ELF-1 (cell line): ENCODE data around the gene ICA1.

Experiments
- DNase-seq: peaks from one replicate; pipeline ENCODE4 v3.0.0-alpha.2; 2016; ENCODE audit warnings: low read depth, low spot score

ICA1 gene

DNA sequence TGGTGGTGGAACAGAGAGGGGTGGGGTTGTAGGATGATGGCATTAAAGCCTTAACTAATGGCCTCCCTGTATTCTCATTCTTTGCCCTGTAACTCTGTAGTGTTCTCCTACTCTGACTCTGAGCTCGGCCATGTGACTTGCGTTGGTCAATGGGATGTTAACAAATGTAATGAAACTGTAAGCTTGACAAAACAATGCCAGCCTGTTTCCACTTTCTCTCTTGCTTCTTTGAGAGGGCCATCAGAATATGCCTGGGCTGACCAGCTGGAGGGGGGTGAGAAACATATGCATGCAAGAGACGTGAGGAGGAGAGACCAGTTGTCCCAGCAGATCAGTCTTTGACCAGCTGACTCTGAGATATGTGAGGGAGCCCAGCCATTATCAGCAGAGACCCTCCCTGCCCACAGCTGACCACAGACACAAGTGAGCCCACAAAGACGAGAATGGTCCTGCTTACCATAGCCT is 100.6 kb downstream of the ICA1 start:
- DNase-seq, result no peak

DNA sequence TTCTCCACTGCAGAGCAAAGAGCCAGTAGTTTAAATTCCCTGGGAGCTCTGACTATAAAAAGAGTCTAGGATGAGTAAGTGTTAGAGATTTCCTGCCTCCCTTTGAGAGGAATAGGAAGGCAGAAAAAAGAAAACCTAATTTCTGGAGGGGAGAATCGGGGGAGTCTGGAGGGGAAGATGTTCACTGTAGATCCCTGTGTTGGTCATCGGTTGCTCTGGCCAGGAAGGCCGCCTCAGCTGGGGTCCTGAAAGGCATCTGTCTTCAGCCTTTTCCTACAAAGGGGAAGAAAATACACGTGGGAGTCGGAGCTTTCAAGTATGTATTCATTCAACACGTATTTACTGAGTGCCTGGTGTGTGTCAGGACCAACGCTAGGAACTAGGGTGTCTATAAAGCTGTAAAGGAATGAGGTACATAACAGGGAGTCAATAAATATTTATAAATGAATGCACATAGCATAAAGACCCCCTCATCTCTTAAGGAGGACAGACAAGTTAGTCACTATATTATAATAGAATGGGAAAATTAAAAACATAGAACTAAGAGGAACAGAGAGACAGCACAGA is 101.1 kb downstream of the ICA1 start:
- DNase-seq, result no peak

DNA sequence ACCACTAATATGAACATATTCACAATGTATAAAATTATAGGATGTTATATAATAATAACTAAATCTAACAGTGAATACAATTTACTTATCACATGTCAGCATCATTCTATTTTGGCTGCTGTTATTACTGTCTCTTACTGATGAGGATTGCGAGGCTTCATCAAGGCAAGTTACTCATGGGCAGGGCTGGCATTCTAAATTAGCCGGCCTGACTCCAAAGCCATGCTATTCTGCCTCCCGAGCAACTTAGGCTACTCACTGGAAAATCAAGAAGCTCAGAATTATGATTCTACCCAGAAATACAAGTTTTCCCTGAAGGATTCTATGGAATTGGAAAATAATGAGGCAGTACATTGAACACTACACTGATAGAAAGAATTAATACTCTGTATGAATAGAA is 101.7 kb downstream of the ICA1 start:
- no peak for DNase-seq

DNA sequence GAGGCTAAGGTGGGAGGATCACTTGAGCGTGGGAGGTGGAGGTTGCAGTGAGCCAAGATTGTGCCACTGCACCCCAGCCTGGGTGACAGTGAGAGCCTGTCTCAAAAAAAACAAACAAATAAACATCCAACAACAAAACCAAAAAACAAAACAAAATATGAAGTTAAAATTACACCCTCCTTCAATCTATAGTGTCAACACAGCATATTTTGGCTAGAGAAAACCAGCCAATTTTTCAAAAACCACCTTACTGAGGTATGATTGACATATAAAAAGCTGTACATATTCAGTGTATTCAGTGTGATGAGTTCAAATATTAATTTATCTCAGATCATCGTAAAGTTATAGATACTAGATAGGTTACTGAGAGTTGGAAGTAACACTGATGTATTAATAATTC is 102.4 kb downstream of the ICA1 start:
- DNase-seq, result no peak

DNA sequence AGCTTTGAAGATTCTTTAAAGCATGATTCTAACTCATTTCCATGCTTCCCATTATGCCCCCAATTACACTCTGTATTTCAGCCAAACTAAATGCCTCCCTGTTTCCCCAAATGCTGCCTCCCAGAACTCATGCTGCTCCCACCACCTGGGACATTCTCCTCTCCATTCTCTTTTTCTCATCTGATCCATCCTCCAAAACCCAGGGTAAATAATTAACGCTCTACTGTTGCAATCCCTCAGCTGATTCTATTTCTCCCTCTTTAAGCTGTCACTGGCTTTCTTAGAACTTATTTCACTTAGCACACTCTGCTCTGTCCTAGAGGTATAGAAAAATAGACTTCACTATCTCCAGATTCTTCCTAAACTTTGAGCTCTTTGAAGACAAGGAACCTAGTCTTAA is 104.7 kb downstream of the ICA1 start:
- no peak for DNase-seq

DNA sequence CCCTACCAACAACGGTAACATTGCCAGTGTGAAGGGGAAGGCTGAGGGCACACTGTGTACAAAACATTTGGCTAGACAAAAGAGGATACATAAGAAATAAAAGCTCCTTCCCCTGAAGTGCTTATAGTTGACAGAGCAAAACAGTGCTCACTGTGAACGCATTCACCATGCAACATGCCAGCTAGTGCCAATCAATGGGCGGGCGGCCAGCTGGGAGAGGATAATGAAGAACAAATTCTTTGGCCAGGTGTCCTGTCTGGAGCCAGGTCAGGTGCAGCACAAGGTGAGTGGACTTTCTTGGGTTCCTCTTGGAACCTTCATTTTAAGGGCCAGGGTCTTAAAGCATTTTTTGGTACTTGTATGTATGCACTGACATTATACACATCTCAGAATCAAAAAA is 106.1 kb downstream of the ICA1 start:
- no peak for DNase-seq

DNA sequence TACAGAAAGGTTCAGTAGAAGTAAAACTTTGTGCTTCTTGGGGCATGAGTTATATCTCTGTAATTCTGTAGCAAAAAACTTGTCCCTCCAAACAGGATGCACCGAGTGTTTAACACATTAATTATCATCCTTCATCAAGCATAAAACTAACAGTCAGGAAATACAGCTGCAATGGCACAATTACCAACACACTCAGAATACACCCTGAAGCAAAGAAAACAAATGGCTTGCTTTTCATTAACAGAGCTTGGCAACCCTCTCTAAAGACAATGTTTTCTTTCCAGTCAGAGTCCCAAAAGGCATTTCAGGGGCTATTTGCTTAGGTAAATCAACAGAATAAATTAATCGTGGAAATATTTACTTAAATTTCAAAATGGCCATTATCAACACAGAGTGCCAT is 107.7 kb downstream of the ICA1 start:
- DNase-seq, result no peak

DNA sequence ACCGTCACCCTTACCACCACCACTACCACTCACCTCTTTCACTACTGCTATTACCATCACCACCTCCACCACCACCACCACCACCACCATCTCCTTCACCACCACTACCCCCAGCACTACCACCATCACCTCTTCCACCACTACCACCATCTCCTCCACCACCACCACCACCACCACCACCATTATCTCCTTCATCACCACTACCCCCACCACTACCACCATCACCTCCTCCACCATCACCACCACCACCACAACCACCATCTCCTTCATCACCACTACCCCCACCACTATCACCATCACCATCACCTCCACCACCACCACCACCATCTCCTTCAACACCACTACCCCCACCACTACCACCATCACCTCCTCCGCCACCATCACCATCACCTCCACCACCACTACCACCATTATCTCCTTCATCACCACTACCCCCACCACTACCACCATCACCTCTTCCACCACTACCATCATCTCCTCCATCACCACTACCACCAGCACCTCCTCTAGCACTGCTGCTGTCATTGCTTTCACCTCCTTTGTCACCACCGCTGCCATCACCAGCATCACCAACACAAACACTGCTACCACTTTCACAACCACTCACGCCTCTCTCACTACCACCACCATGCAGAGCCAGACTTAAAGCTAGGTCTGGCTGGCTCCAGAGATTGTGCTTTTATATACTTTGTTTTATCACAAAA is 109.3 kb downstream of the ICA1 start:
- no peak for DNase-seq

DNA sequence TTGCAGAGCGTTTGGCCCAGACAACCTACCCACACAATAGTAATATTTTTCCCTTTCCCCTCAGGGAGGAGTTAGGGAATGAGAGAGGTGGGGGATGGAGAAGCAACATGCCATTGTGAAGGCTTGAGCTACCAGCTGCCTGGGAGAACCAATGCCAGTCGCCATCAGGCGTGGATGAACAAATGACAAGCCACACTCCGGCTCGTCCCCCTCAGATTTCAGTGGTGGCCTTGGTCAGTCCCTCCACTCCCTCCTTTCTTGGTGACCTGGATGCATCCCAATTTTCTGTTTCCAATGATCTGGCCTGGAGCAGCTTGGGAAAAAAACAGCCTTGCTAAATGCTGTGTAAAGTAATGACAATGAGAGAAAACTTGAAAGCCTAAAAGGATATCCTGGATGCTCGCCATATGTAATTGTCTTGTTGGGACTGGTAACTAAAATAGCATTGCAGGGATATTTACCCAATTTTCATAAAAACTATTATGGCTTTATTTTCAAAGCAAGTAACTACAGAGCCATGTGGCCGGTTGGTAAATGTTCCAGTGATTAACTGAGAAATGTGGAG is 110.7 kb downstream of the ICA1 start:
- DNase-seq, result no peak

DNA sequence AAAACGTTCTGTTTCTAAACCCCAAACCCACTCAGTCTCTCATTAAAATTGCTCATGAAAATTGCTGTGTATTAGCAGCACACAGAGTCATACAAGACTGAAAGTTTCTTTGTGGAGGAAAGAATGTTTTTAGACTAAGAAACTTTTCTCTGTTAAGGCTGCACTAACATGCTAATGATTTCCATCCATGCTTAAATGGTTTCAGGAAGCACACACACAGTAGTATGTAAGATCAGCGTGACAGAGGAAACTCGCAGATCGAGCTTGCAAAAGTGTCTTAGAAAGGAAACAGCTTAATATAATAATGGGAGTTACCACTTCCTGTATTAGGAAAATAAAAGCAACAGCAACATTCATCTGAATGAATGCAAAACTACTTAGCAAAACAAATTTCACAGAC is 112.7 kb downstream of the ICA1 start:
- DNase-seq, result no peak

DNA sequence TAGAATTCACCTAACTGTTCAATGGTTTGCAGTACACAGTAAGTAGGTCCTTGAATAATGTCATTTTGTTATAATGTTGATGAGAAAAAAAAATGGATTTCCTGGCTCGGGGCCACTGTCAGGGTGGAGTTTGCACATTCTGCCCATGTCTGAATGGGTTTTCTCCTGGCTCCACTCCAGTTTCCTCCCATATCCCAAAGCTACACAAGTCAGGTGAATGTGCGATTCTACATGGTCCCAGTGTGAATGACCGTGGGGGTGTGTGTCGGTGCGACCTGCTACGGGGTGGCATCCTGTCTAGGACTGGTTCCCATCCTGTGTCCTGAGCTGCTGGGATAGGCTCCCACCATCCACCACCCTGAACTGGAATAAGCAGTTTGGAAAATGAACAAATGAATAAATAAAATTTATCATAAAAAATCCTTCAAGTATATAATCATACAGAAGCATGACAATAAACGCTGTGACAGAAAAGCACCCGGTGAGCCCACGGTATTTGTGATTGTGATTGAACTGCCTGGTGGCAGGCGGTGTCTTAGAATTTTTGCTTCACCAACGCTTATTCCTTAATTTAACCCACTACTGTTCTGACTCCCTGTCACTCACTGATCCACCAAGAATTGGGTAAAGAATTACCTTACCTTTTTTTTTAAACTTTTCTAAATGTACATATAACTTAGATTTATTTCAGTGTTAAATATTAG is 114.1 kb downstream of the ICA1 start:
- DNase-seq, result no peak

DNA sequence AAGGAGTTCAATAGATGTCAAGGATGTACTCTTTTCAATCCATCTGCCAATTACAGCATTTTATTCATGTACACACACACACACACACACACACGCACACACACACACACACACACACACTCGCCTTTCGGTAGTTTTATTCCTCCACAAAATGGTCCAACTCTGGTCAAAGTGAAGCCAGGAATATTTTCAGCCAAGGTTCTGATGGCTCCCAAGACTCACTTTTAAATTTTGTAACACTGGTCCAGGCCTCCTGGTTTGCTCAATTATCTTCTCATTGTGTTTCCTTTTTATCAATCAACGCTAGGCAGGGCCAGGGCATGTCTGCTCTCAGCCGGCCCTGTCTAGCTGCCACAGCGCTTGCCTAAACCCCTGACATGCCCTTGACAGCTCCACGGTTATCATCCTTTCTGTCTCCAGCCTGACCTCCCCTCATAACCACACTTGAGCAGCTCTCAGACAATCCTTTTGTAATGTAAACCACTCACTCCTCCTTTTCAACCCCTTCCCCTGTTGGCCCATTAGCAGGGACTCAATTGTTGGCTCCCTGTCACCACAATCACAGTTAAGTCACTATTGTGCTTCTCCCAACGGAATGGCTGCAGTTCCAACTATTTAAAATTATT is 115.1 kb downstream of the ICA1 start:
- peak; percentile 55 for DNase-seq

DNA sequence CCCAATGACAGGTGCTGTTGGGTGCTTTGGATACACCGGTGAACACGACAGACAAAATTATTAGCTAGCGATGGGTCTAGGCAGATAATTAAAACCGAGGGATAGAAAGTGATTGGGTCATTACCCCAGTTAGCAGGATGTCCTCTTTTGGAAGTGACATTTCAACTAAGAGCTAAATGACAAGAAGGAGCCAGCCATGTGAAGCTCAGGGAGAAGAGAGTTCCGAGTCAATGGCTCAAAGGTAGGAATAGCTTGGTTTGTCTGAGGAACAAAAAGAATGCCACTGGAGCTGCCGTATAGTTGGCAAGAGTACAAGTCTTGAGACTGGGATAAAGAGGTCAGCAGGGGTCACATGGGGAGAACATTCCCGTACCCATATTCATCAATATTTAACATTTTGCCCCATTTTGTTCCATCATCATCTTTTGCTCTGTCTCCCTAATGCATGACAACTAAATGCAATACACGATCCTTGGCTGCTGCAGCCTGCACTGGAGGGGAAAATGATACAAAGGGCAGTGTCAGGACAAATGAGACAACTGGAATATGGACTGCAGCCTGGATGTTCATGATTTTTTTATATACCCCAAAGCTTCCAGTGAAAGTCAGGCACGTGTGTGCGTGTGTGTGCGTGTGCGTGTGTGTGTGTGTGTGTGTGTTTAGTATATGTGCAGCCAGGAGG is 115.7 kb downstream of the ICA1 start:
- DNase-seq, result no peak

DNA sequence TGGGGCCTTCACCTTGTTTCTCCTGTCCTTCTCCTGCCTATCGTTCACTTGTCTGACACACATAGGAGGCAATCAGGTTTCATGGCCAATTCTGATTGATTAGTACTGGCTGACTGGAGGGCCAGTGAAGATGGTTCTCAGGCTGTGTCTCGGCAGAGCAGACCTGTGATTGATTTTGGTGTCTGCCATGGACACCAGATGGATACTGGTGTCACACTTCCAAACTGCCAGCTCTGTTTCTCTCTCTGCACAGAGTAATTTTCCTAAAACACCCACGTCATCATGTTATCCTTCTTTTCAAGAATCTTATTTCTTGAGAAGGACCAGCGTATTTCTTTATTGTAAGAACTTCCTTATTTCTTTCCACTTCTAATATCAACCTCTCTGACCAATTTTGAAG is 117.1 kb downstream of the ICA1 start:
- no peak for DNase-seq

DNA sequence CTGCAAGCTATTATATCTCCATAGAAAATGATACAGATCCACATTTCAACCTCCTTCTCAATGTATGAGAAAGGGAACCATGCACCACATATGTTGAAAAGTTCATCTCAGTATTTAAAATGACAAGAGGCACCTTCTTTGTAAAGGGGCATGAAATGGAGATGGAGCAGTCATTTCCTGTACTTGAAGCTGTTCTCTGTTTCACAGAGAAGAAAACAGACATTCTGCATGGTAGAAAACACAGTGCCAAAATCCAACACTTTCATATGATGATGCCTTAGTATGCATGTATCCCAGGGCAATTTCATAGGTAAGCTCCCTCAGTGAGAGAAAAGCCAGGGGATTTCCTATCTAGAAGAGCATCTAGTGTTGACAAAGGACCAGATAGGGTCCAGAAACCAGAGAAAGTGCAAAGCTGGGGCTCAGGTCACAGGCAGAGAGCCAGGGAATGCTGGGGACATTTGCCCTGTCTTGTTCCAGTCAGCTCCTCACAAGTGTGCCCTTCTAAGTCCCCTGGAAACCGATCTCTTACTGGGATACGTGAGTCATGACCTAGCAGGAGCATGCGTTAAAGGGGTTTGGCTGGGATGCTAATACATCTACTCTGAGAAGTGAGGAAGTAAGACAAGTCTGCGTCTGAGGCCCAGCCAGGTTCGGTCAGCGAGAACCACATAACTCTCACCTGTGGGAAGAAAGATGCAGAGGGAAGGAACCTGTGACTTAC is 118.7 kb downstream of the ICA1 start:
- no peak for DNase-seq

DNA sequence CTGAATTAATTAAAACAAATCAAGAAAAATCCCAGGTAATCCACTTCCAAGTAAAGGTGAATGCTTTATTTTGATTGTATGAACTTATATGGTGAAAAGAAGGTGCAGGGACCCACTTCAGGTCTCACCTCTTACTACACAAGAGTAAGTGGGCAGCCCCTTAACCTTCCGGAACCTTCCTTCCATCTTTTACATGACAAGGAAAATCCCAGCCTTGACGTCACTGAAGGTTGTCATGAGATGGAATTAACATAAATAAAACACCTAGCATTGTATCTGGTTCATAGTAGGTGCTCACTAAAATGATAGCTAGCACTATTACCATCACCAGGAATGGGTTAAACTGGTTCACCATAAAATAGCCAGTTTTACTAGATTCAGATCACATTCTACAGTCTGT is 119.5 kb downstream of the ICA1 start:
- DNase-seq, result no peak

DNA sequence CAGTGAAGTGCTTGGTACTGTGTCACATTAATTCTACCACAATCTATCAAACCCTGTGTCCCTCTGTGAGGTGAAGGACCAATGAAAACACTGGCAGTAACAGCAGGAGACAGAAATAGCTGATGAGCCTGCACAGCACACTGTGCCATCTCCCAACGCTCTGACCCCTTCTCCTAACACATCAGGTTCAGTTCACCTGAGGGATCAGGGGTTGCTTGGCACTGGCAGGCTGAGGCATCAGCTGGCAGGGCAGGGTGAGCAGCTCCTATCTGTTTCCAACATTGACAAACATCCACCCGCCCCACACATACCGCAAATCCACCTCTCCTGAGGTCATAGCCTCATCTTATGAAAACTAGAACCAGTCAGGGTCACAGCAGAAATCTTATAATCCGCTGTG is 120.9 kb downstream of the ICA1 start:
- no peak for DNase-seq

DNA sequence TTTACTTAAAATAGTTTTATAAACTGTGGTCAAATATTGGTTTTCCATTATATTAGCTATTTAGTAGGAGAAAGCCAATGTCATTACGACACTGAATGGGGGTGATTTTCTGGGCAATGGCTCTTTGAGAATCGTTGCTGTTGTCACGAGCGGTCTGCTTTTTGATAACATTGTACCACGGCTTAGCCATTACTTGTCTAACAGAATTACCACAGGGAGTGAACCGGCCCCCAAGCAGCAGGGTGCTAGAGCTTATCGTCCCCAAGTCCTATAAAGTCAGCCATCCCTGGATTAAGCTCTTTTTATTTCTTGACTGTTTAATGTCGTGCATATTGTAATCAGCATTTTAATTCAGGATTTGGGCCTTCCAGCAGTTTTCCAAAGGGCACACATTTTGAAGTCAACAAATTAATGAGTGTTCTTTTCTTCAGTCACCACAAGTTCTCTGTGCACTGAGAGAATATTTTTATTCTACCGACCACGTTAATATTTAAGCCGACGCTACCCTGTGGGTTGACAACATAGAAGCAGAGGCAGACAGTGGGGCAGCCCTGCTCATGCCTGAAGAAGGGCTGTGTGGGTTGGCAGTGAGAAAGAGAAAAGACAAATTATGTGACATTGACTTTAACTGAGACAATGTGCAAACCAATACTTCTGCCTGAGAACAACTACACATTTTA is 125.8 kb downstream of the ICA1 start:
- no peak for DNase-seq

DNA sequence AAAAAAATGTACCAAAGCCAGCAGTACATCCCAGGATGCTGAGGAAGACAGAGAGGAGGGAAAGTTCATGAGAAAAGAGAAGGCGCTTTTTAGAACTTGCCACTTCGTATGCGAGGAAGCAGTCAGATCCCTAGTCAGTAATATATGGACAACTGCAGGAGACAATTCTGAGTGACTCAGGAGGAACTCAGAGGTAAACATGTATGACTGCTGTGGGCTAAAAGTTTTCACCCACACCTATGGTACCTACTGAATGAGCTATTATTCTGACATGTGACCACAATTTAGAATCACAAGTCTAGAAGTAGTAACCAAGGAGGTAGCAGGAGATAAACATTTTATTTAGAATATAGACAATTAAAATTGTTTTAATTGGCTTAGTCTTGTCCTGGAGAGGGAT is 126.5 kb downstream of the ICA1 start:
- no peak for DNase-seq

DNA sequence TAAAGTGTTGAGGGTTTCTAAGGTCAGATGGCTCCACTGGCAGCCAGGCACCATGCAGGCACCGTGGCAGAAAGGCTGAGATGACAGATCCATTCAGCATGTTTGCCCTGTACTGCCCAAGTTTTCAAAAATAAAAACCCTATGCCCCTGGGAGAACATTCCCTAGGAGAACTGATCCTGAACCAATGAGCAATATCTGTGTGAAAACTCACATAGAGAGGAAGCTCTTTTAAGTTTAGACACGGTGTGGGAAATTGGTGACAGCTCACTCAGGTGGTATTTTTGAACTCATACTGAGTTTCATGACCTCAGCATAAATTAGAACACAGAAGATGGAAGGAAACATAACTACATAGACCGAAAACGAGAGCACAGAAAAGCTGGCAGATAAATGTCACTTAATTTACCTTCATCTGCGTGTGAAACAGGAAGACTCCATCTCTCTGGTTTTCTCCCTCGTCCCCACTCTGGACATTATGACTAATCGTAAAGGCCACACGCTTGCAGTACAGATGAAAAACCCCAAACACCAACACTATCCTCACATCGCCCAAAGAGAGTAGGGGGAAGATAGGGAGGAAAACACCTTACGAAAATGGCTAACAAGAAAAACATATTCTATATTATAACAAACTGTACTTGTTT is 127.8 kb downstream of the ICA1 start:
- no peak for DNase-seq
